Esophagus squamous epithelium (tissue), 5 donors: Measurements from ENCODE around the gene ZNF541. TPM values are rescaled to one million over a fixed set of nuclear protein-coding genes. Genes with fewer than 3 reads are reported as not detected.

Experiments
- DNase-seq: peaks from one replicate; lab custom pipeline; 2025; lab: John Stamatoyannopoulos, UW
- H3K27ac ChIP-seq, 4 donors: fragments of 200-600 bp; sonication (generic); one replicate each; pipeline ENCODE4 v1.5.1; 2016 to 2019; ENCODE audit warnings: mild to moderate bottlenecking in 1 of 4
- H3K27me3 ChIP-seq, 4 donors: fragments of 200-600 bp; sonication (generic); 1 replicate in 3 of 4; 2 replicates in 1 of 4; pipeline versions ENCODE4 v1.5.1 to v1.6.0; 2017 to 2021; ENCODE audit warnings: antibody characterized with exemption in 1 of 4
- H3K36me3 ChIP-seq, 3 donors: fragments of 200-600 bp; sonication (generic); one replicate each; pipeline ENCODE4 v1.5.1; 2016 to 2019
- H3K4me1 ChIP-seq, 3 donors: fragments of 200-600 bp; sonication (generic); one replicate each; pipeline ENCODE4 v1.5.1; 2017 to 2019
- H3K4me3 ChIP-seq, 4 donors: fragments of 200-600 bp; sonication (generic); 1 replicate in 3 of 4; 2 replicates in 1 of 4; pipeline ENCODE4 v1.5.1; 2016 to 2019; ENCODE audit warnings: mild to moderate bottlenecking in 2 of 4, moderate library complexity in 1 of 4
- H3K9me3 ChIP-seq, 3 donors: fragments of 200-600 bp; sonication (generic); one replicate each; pipeline ENCODE4 v1.5.1; 2016 to 2019
- POLR2A ChIP-seq, 4 donors: fragments of 450-650 bp; IDR thresholded peaks; one replicate each; pipeline ENCODE4 v1.6.1; 2017; ENCODE audit warnings: antibody characterized with exemption in 4 of 4, mild to moderate bottlenecking in 4 of 4, moderate library complexity in 3 of 4
- WGBS, 2 donors: methylation state at CpG; one replicate each; pipeline ENCODE4 v1.1.5; 2018; 5-methylcytosine and 5-hydroxymethylcytosine counted together
- intact Hi-C: fragments of 100-400 bp; cut with DNase I; formaldehyde crosslinking; loops from one replicate; pipeline ENCODE4 v1.15.0; 2022
- total RNA-seq, 4 donors: library from RNA; depleted of rRNA; stranded (reverse); fragments of >200 nt; gene quantifications; one replicate each; pipeline ENCODE4 v1.1.0, GENCODE V29; 2016
- TF ChIP-seq, protein P1 (sequence below), 6 experiments: fragments of 450-650 bp in 4 of 6; fragments of 200-600 bp in 2 of 6; sonication (generic) in 2 of 6; IDR thresholded peaks; one replicate each; pipeline ENCODE4 v1.5.1; 2016 to 2019; ENCODE audit warnings: antibody characterized with exemption in 6 of 6, mild to moderate bottlenecking in 4 of 6, moderate library complexity in 4 of 6
- donor health status: DM: yes; HTN: yes; CAD: no.

Gene ZNF541
- total RNA-seq, 4 donors from 2014 or later = 0.04 TPM; not detected in 3

DNA sequence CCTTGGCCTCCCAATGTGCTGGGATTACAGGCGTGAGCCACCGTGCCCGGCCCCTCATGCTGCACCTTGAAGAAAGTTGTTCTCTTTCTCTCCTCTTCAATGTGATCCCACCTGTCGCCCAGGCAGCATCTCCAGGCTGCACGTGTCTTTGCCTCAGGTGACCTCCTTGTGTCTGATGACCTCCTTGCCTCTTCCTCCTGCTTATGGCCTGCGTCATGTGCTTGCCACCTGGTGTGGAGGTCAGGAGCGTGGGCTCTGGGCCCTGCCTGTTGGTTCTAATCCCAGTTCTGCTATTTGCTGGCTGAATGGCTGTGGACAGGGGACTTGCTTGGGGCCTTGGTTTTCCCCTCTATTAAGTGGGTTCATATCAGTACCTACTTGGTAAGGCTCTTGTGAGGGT, 42.3 kb upstream of the ZNF541 start:
- intact Hi-C loops = no loop called here
- DNase-seq = no peak
- WGBS, 2 donors = 79% methylated on average over 6 to 7 of the region's 7 CpGs
- TF ChIP-seq, protein P1, sequence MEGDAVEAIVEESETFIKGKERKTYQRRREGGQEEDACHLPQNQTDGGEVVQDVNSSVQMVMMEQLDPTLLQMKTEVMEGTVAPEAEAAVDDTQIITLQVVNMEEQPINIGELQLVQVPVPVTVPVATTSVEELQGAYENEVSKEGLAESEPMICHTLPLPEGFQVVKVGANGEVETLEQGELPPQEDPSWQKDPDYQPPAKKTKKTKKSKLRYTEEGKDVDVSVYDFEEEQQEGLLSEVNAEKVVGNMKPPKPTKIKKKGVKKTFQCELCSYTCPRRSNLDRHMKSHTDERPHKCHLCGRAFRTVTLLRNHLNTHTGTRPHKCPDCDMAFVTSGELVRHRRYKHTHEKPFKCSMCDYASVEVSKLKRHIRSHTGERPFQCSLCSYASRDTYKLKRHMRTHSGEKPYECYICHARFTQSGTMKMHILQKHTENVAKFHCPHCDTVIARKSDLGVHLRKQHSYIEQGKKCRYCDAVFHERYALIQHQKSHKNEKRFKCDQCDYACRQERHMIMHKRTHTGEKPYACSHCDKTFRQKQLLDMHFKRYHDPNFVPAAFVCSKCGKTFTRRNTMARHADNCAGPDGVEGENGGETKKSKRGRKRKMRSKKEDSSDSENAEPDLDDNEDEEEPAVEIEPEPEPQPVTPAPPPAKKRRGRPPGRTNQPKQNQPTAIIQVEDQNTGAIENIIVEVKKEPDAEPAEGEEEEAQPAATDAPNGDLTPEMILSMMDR (IDR thresholded peaks at IDR 0.05) = no peak
- TF ChIP-seq POLR2A (IDR thresholded peaks at IDR 0.05) = no peak
- Histone ChIP-seq H3K4me3 (no peak overlapping the region), H3K27ac (no peak overlapping the region), H3K27me3 (no peaks in the 10 kb centered on the region), H3K9me3 (no peaks in the 10 kb centered on the region), H3K36me3 (peaks cover 0 to 33% (median 0%) of the 10 kb centered on the region in 3 donors), H3K4me1 (peaks cover 15 to 78% (median 30%) of the 10 kb centered on the region in 3 donors)

DNA sequence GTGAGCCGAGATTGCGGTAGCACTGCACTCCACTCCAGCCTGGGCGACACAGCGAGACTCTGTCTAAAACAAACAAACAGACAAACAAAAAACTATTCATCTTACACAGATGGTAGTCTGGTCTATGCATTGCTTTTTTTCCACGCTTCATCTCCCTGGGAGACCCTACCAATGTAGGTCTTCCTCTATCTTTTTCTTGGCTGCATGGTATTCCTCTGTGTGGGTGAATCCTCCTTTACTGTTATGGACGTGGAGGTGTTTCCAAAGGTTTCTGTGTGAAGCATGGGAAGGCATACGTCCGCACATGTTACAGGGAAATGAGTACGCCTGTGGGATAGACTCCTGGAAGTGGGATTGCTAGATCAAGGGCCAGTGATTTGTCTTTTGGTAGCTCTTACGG, 41.6 kb upstream of the ZNF541 start:
- H3K9me3 ChIP-seq = no peaks in the 10 kb centered on the region
- no peak overlapping the region for H3K27ac ChIP-seq
- H3K36me3 ChIP-seq = peaks cover 0 to 29% (median 0%) of the 10 kb centered on the region in 3 donors
- H3K4me1 ChIP-seq = peaks cover 15 to 78% (median 30%) of the 10 kb centered on the region in 3 donors
- TF ChIP-seq POLR2A (IDR thresholded peaks at IDR 0.05) = no peak
- TF ChIP-seq, protein P1 (IDR thresholded peaks at IDR 0.05) = no peak
- no peak overlapping the region for H3K4me3 ChIP-seq
- 90 to 93% methylated on average over 8 to 10 of the region's 10 CpGs for WGBS, 2 donors
- H3K27me3 ChIP-seq = no peaks in the 10 kb centered on the region
- DNase-seq = no peak
- intact Hi-C loops = no loop called here

DNA sequence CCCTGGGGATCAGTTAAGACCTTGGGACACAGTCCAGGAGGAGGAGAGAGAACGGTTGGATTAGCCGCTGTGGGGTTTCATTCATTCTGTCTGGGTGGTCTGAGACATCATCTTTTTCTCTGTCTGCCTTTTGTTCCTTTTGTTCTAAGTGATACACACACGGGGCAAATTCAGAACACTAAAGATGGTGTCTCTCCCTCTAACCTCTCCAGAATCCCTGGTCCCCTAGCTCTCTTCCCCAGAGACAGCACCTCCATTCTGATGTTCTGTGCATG, 41.0 kb upstream of the ZNF541 start:
- no peak for TF ChIP-seq POLR2A (IDR thresholded peaks at IDR 0.05)
- TF ChIP-seq, protein P1 (IDR thresholded peaks at IDR 0.05) = no peak
- H3K27me3 ChIP-seq = no peaks in the 10 kb centered on the region
- peak overlapping the region in 3 of 4 donors; percentile 69 to 100 (median 95) for H3K27ac ChIP-seq
- intact Hi-C loops = no loop called here
- peaks cover 15 to 73% (median 30%) of the 10 kb centered on the region in 3 donors for H3K4me1 ChIP-seq
- H3K9me3 ChIP-seq = no peaks in the 10 kb centered on the region
- H3K36me3 ChIP-seq = peaks cover 0 to 29% (median 0%) of the 10 kb centered on the region in 3 donors
- DNase-seq = no peak
- no peak overlapping the region for H3K4me3 ChIP-seq
- 44 to 46% methylated on average over 3 of the region's 3 CpGs for WGBS, 2 donors

DNA sequence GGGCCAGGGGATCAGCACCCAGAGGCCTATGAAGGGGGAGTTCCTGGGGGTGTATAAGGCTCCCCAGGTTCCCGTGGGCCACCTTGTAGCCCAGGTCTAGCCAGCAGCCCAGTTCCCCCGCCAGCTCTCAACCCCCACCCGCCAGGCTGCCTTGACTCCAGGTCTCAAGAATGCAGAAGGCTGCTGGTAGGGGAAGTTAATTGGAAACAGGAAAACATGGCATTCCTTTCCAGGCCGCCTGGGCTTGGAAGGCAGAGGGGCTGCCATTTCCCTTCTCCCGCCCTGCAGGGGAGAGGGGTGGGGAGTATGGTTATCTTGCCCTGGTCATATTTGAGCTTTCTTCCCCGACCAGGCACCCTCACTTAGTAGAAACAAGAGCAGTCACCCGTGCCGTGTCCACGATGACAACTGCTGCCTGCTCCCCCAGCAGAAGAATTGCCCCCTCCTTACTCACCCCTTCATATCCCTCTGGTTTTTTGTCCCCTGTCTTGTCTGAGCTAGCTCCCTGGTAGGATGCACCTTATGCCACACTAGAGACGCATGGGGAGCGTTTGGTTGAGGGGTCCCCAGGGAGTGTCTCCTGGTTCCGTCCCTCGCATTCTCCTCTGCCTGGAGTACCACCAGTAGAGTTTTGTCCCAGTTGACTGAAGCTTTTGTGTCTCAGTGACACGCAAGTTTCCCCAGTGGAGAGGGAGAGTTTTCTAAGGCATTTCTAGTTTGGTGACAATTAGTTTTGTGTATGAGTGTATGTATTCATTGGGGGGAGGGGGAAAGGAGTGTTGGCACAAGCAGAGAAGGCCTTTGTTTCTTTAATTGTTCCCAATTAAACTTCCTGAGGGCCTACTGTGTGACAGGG, 40.4 kb upstream of the ZNF541 start:
- 60 to 67% methylated on average over 11 of the region's 14 CpGs for WGBS, 2 donors
- DNase-seq = no peak
- intact Hi-C loops = no loop called here
- Histone ChIP-seq H3K36me3 (peaks cover 0 to 25% (median 0%) of the 10 kb centered on the region in 3 donors), H3K9me3 (no peaks in the 10 kb centered on the region), H3K4me1 (peaks cover 15 to 67% (median 30%) of the 10 kb centered on the region in 3 donors), H3K4me3 (peak overlapping the region in 1 of 4 donors; percentile 18), H3K27me3 (no peaks in the 10 kb centered on the region), H3K27ac (peak overlapping the region; percentile 61 to 100 (median 82))
- TF ChIP-seq, protein P1 (IDR thresholded peaks at IDR 0.05) = no peak
- TF ChIP-seq POLR2A (IDR thresholded peaks at IDR 0.05) = no peak

DNA sequence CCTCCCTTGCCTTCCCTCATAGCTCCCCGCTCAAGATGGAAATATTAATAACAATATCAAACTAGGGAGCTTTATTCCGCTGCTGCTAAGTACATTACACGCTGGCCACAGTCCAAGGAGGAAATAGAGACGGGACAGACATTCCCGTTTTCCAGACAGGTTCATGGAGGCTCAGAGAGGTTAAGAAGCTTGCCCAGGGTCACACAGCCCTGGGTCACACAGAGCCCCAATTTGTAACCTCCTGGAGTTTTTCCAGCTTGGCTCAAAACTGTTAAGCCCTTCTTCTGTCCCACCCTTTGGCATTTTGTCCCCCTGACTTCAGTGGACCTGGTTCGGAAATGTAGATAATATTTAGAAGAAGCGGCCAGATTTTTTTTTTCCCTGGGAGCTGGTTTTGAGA, 38.0 kb upstream of the ZNF541 start:
- Histone ChIP-seq H3K27me3 (no peaks in the 10 kb centered on the region), H3K27ac (peak overlapping the region; percentile 91 to 100 (median 96)), H3K36me3 (peaks cover 0 to 25% (median 0%) of the 10 kb centered on the region in 3 donors), H3K9me3 (no peaks in the 10 kb centered on the region), H3K4me3 (peak overlapping the region in 3 of 4 donors; percentile 70 to 97 (median 95)), H3K4me1 (peaks cover 15 to 65% (median 32%) of the 10 kb centered on the region in 3 donors)
- TF ChIP-seq, protein P1 (IDR thresholded peaks at IDR 0.05) = no peak
- TF ChIP-seq POLR2A (IDR thresholded peaks at IDR 0.05) = no peak
- intact Hi-C loops = no loop called here
- no peak for DNase-seq
- WGBS, 2 donors = 40 to 42% methylated on average over 7 of the region's 7 CpGs
